Measurements from ENCODE around the gene BCAP29. TPM values are rescaled to one million over a fixed set of nuclear protein-coding genes. Genes with fewer than 3 reads are reported as not detected.

BCAP29 gene
- total and polyA plus RNA-seq, 9 donors: 38.9 to 53.3 (median 43.9) TPM

DNA sequence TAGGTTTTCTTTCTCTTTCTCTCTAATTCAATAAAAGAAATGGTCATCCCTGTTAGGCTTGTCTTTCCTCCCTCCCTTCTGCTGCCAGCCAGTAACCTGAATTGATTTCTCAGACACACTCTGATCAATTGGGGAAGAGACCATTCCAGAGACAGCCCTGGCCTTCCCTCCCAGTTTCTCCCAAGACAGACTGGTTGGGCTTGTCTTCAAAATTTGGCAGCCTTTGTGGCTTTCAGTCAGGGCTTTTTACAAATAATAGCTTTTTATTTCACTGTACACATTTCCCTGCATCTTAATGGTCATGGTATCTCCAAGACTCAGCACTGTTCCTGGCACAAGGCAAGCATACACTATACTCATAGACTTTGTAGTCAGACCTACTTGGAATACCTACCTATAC lies 33.9 kb downstream of the BCAP29 start:
- DNase-seq: peak; percentile 28
- H3K27me3 ChIP-seq (ENCODE audit: control insufficient read depth, insufficient read depth, low read length): no peaks in the 10 kb centered on the region
- no peaks in the 10 kb centered on the region for H3K4me1 ChIP-seq (ENCODE audit: control insufficient read depth, insufficient read depth, low read length)
- H3K4me3 ChIP-seq (ENCODE audit: low read length): no peak overlapping the region
- H3K36me3 ChIP-seq (ENCODE audit: control insufficient read depth, insufficient read depth, low read length): peaks cover 23% of the 10 kb centered on the region
- H3K27ac ChIP-seq (ENCODE audit: low read length): no peak overlapping the region
- H3K9me3 ChIP-seq (replicated peaks; ENCODE audit: control insufficient read depth, low read depth, low read length): no peaks in the 10 kb centered on the region

DNA sequence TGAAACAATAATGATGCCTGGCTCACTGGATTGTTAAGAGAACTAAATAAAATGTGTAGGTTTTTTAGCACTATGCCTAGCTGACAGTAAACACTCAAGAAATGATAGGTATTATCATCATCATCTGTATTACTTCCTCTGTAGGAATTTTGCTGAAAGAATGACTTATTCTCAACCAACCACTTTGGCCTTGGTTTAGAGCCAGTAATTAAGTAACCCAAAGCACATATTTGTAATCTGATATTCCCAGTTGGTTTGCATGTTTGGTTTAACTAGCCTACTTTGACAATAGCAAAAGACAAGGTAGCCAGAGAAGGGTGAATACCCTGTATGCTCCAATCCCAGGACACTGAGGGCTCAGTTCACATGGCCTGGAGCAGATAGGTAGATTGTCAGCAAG lies 34.4 kb downstream of the BCAP29 start:
- Histone ChIP-seq H3K27ac (ENCODE audit: low read length) (no peak overlapping the region), H3K9me3 (replicated peaks; ENCODE audit: control insufficient read depth, low read depth, low read length) (no peaks in the 10 kb centered on the region), H3K36me3 (ENCODE audit: control insufficient read depth, insufficient read depth, low read length) (peaks cover 21% of the 10 kb centered on the region)

GRCh38 chr7:107615910-107616680 lies 36.0 kb downstream of the BCAP29 start:
- H3K9me3 ChIP-seq (replicated peaks; ENCODE audit: control insufficient read depth, low read depth, low read length): no peaks in the 10 kb centered on the region
- WGBS (ENCODE audit: insufficient coverage): no CpG with 5 or more reads among the region's 4 CpGs
- H3K27ac ChIP-seq (ENCODE audit: low read length): no peak overlapping the region
- peaks cover 18% of the 10 kb centered on the region for H3K36me3 ChIP-seq (ENCODE audit: control insufficient read depth, insufficient read depth, low read length)
- no peaks in the 10 kb centered on the region for H3K4me1 ChIP-seq (ENCODE audit: control insufficient read depth, insufficient read depth, low read length)
- H3K4me3 ChIP-seq (ENCODE audit: low read length): no peak overlapping the region
- no peaks in the 10 kb centered on the region for H3K27me3 ChIP-seq (ENCODE audit: control insufficient read depth, insufficient read depth, low read length)
- no peak for DNase-seq

More for the DNA sequence above, 34.4 kb downstream of the BCAP29 start:
- no peak for DNase-seq
- H3K27me3 ChIP-seq (ENCODE audit: control insufficient read depth, insufficient read depth, low read length): no peaks in the 10 kb centered on the region
- H3K4me3 ChIP-seq (ENCODE audit: low read length): no peak overlapping the region
- H3K4me1 ChIP-seq (ENCODE audit: control insufficient read depth, insufficient read depth, low read length): no peaks in the 10 kb centered on the region

GRCh38 chr7:107622429-107622828 lies 42.4 kb downstream of the BCAP29 start:
- H3K27ac ChIP-seq (ENCODE audit: low read length): no peak overlapping the region
- H3K27me3 ChIP-seq (ENCODE audit: control insufficient read depth, insufficient read depth, low read length): no peaks in the 10 kb centered on the region
- DNase-seq: no peak
- no peaks in the 10 kb centered on the region for H3K9me3 ChIP-seq (replicated peaks; ENCODE audit: control insufficient read depth, low read depth, low read length)
- H3K36me3 ChIP-seq (ENCODE audit: control insufficient read depth, insufficient read depth, low read length): peaks cover 6% of the 10 kb centered on the region
- H3K4me3 ChIP-seq (ENCODE audit: low read length): no peak overlapping the region
- WGBS (ENCODE audit: insufficient coverage): 57% methylated on average over 1 of the region's 1 CpG
- H3K4me1 ChIP-seq (ENCODE audit: control insufficient read depth, insufficient read depth, low read length): no peaks in the 10 kb centered on the region

- H3K27ac ChIP-seq (ENCODE audit: low read length): no peak overlapping the region
- H3K27me3 ChIP-seq (ENCODE audit: control insufficient read depth, insufficient read depth, low read length): no peaks in the 10 kb centered on the region
- no peak for DNase-seq
- H3K9me3 ChIP-seq (replicated peaks; ENCODE audit: control insufficient read depth, low read depth, low read length): no peaks in the 10 kb centered on the region
- peaks cover 6% of the 10 kb centered on the region for H3K36me3 ChIP-seq (ENCODE audit: control insufficient read depth, insufficient read depth, low read length)
- no peaks in the 10 kb centered on the region for H3K4me1 ChIP-seq (ENCODE audit: control insufficient read depth, insufficient read depth, low read length)
- WGBS (ENCODE audit: insufficient coverage): no CpG with 5 or more reads among the region's 2 CpGs
- H3K4me3 ChIP-seq (ENCODE audit: low read length): no peak overlapping the region
Observed at GRCh38 chr7:107622894-107623293, 42.8 kb downstream of the BCAP29 start.

GRCh38 chr7:107627002-107627401 lies 47.0 kb downstream of the BCAP29 start:
- Histone ChIP-seq H3K36me3 (ENCODE audit: control insufficient read depth, insufficient read depth, low read length) (peaks cover 3% of the 10 kb centered on the region), H3K4me1 (ENCODE audit: control insufficient read depth, insufficient read depth, low read length) (no peaks in the 10 kb centered on the region), H3K9me3 (replicated peaks; ENCODE audit: control insufficient read depth, low read depth, low read length) (no peaks in the 10 kb centered on the region), H3K27ac (ENCODE audit: low read length) (no peak overlapping the region), H3K27me3 (ENCODE audit: control insufficient read depth, insufficient read depth, low read length) (no peaks in the 10 kb centered on the region), H3K4me3 (ENCODE audit: low read length) (no peak overlapping the region)
- 100% methylated on average over 1 of the region's 4 CpGs for WGBS (ENCODE audit: insufficient coverage)
- no peak for DNase-seq

GRCh38 chr7:107628461-107629064 lies 48.5 kb downstream of the BCAP29 start:
- no peaks in the 10 kb centered on the region for H3K27me3 ChIP-seq (ENCODE audit: control insufficient read depth, insufficient read depth, low read length)
- no peaks in the 10 kb centered on the region for H3K9me3 ChIP-seq (replicated peaks; ENCODE audit: control insufficient read depth, low read depth, low read length)
- no peaks in the 10 kb centered on the region for H3K4me1 ChIP-seq (ENCODE audit: control insufficient read depth, insufficient read depth, low read length)
- H3K4me3 ChIP-seq (ENCODE audit: low read length): no peak overlapping the region
- no peaks in the 10 kb centered on the region for H3K36me3 ChIP-seq (ENCODE audit: control insufficient read depth, insufficient read depth, low read length)
- no peak overlapping the region for H3K27ac ChIP-seq (ENCODE audit: low read length)
- no peak for DNase-seq
- 80% methylated on average over 7 of the region's 8 CpGs for WGBS (ENCODE audit: insufficient coverage)

DNA sequence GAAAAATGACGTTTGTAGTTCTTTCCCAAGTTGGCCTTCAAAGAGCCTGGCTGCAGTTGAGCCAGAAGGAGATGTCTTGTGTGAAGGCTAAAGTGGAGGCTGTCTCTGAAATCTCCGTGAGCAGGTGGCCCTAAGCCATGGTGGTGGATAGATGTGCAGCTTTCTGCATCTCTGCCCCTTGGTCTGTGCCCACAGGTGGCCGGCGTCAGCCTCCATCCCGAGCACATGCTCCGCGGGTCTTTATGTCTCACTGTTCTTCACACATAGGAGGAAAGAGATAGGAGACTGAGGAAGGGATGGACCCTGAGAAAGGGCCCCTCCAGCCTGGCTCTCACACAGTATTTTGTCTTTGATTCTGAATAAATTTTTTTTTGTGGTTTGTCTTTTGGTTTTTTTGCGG lies 50.3 kb downstream of the BCAP29 start:
- Histone ChIP-seq H3K9me3 (replicated peaks; ENCODE audit: control insufficient read depth, low read depth, low read length) (no peaks in the 10 kb centered on the region), H3K27ac (ENCODE audit: low read length) (no peak overlapping the region), H3K36me3 (ENCODE audit: control insufficient read depth, insufficient read depth, low read length) (no peaks in the 10 kb centered on the region), H3K4me1 (ENCODE audit: control insufficient read depth, insufficient read depth, low read length) (no peaks in the 10 kb centered on the region), H3K4me3 (ENCODE audit: low read length) (no peak overlapping the region), H3K27me3 (ENCODE audit: control insufficient read depth, insufficient read depth, low read length) (no peaks in the 10 kb centered on the region)
- no CpG with 5 or more reads among the region's 8 CpGs for WGBS (ENCODE audit: insufficient coverage)
- no peak for DNase-seq

DNA sequence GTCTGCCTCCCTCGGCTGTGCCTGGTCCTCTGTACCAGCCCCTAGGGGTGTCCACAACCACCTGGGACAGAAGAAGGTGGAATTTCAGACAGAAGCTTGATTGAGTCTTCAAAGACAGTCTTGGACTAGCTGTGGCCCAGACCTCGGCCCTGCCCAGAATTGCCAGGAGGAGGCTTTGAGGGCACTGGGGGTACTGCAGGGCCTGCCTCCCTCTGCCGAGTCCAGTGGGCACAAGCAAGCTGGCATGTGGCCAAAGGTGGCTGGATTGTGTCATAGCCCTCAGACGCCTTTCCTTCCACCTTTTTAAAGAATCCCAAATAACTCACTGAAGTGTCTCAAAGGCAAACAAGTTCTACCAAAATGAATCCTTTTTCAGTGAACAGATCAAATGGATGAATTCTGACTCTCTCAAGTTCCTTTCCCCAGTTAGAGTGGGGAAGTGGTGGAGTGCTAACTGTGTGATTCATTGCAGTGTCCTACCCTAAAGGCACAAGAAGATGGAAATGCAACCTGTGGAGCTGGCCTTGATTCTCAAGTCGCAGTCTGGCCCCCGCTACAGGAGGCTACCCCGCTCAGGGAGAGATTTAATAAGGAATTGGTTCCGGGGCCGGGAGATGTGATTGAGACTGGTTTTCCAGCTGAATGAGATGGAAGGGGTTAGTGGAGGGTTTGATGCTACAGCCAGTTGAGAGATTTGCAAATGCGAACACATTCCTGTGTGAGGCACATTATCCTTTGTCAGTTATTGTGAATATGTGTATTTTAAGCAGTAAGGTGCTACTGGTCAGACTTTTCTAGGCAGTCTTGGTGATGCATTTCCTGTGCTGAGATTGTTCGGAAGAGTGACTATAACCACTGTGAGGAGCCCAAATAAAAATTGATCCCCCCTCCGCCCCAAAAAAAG lies 51.8 kb downstream of the BCAP29 start:
- Histone ChIP-seq H3K27me3 (ENCODE audit: control insufficient read depth, insufficient read depth, low read length) (no peaks in the 10 kb centered on the region), H3K4me1 (ENCODE audit: control insufficient read depth, insufficient read depth, low read length) (no peaks in the 10 kb centered on the region), H3K27ac (ENCODE audit: low read length) (no peak overlapping the region), H3K9me3 (replicated peaks; ENCODE audit: control insufficient read depth, low read depth, low read length) (no peaks in the 10 kb centered on the region), H3K4me3 (ENCODE audit: low read length) (no peak overlapping the region), H3K36me3 (ENCODE audit: control insufficient read depth, insufficient read depth, low read length) (no peaks in the 10 kb centered on the region)
- DNase-seq: no peak
- 81% methylated on average over 10 of the region's 12 CpGs for WGBS (ENCODE audit: insufficient coverage)

DNA sequence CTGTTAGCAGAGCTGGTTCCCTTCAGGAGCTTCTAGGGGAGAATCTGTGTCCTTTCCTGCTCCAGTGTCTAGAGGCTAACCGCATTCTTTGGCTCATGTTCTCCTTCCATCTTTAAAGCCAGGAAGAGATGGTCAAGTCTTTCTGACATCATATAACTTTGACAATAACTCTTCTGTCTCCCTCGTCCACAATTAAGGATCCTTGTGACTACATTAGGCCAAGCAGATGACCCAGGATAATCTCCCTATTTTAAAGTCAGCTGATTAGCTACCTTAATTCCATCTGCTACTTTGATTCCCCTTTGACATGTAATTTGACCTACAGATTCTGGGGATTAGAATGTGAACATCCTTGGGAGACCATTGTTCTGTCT lies 52.4 kb downstream of the BCAP29 start:
- no peaks in the 10 kb centered on the region for H3K4me1 ChIP-seq (ENCODE audit: control insufficient read depth, insufficient read depth, low read length)
- WGBS (ENCODE audit: insufficient coverage): 53% methylated on average over 2 of the region's 2 CpGs
- no peak overlapping the region for H3K27ac ChIP-seq (ENCODE audit: low read length)
- no peaks in the 10 kb centered on the region for H3K9me3 ChIP-seq (replicated peaks; ENCODE audit: control insufficient read depth, low read depth, low read length)
- H3K27me3 ChIP-seq (ENCODE audit: control insufficient read depth, insufficient read depth, low read length): no peaks in the 10 kb centered on the region
- no peak overlapping the region for H3K4me3 ChIP-seq (ENCODE audit: low read length)
- DNase-seq: no peak
- no peaks in the 10 kb centered on the region for H3K36me3 ChIP-seq (ENCODE audit: control insufficient read depth, insufficient read depth, low read length)

Data from muscle of leg (tissue), 11 donors.